ENCODE results near the gene NARS2.
"Not testable (repeated sequence)": the region's sequence is repeated elsewhere in the genome, so short reads cannot be mapped to it uniquely, and the experiment has no call there.

Gene NARS2

GRCh38 chr11:78574386-78575381, at the start of gene NARS2:
Gene NARS2, minus strand, starts transcription at chr11:78574864. Its CDS starts 376 bp downstream, at chr11:78574488.
- peak; percentile 98 for DNase-seq

DNA sequence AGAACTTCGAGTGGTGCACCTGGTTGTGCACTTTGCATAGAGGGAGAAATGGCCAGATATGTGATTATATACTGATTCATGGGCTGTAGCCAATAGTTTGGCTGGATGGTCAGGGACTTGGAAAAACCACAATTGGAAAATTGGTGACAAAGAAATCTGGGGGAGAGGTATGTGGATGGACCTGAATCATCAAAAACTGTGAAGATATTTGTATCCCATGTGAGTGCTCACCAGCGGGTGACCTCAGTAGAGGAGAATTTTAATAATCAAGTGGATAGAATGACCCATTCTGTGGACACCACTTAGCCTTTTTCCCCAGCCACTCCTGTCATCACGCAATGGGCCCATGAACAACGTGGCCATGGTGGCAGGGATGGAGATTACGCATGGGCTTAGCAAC, 48.0 kb upstream of the NARS2 start:
- no peak for DNase-seq

- DNase-seq, result no peak
Measured at GRCh38 chr11:78620159-78620558, 45.5 kb upstream of the NARS2 start.

- DNase-seq, result no peak
Measured at GRCh38 chr11:78615724-78616123, 41.1 kb upstream of the NARS2 start.

DNA sequence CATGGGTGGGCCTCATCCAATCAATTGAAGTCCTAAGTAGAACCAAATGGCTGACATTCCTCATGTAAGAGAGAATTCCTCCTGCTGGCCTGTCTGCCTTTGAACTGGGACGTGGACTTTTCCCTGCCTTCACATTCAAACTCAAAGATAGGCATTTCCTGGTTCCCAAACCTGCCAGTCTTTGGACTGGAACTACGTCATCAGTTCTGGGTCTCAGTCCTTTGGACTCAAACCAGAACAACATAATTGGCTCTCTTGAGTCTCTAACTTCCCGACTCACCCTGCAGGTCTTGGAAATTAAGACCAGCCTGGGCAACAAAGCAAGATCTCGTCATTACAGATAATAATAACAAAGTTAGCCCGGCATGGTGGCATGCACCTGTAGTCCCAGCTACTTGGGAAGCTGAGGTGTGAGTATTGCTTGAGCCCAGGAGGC, 38.7 kb upstream of the NARS2 start:
- DNase-seq, result no peak

DNA sequence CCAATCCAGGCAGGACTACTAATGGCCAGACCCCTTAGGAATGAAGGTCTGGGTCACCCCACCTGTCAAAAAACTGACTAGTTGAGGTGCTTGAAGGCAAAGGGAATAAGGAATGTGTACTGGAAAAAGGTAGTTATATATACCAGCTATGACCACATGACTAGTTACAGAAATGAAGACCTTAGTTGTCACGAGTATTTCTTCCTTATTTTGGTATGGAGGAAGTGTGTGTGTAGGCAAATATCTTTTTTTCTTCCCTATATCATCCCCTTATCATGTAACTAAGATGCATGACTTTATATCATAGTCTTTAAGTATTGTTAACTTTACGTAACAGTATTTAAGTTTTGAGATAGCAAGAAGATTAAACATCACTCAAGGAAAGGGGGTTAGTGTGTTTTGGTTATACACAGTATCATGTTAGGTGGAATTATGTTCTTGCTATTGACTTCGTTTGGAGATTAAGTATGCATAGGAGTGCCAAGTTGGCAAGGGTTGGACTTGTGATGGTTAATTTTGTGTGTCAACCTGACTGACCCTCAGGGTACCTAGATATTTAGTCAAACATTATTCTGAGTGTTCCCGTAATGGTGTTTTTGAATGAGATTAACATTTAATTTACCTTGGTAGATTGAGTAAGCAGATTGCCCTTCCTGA, 38.2 kb upstream of the NARS2 start:
- no peak for DNase-seq

GRCh38 chr11:78609321-78609720, 34.7 kb upstream of the NARS2 start:
- not testable (repeated sequence) for DNase-seq

- no peak for DNase-seq
Measured at GRCh38 chr11:78607696-78608095, 33.0 kb upstream of the NARS2 start.

GRCh38 chr11:78606667-78607066, 32.0 kb upstream of the NARS2 start:
- DNase-seq, result no peak

- DNase-seq, result no peak
Measured at GRCh38 chr11:78605296-78605695, 30.6 kb upstream of the NARS2 start.

GRCh38 chr11:78603792-78604191, 29.1 kb upstream of the NARS2 start:
- DNase-seq, result no peak

GRCh38 chr11:78602771-78603170, 28.1 kb upstream of the NARS2 start:
- not testable (repeated sequence) for DNase-seq

- not testable (repeated sequence) for DNase-seq
Measured at GRCh38 chr11:78601066-78601465, 26.4 kb upstream of the NARS2 start.

DNA sequence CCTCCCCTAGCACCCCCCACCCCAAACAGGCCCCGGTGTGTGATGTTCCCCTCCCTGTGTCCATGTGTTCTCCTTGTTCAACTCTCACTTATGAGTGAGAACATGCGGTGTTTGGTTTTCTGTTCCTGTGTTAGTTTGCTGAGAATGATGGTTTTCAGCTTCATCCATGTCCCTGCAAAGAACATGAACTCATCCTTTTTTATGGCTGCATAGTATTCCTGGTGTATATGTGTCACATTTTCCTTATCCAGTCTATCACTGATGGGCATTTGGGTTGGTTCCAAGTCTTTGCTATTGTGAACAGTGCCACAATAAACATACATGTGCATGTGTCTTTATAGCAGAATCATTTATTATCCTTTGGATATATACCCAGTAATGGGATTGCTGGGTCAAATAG, 22.9 kb upstream of the NARS2 start:
- not testable (repeated sequence) for DNase-seq

DNA sequence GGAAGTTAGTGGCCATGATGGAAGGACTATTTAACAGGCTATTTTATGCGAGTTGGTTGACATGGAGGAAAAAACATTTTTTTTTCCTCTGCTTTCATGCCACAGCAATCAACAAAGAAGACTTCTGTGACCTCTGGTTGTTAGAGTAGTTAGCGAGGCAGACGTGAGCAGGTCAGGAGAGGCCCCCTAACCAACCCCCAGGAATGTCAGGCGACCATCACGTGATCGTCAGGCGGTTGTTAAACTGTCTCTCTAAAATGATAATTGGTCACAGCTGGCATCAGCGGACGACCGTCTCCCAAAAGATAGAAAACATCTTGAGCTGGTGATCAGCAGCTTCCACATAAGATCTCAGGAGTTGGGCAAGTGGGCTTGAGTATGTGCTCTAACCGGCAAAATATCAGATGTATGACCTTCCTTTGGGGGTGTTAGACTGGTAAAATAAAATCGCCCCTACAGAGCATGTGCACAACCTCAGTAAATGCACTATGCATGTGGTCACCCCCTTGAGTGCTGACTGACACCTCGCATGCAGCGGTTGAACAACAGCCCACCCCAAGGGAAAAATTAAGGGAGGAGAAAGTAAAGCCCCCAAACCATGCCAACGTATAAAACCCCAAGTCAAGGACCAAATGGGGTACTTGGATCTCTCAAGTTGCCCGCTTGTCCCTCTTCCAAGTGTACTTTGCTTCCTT, 20.9 kb upstream of the NARS2 start:
- DNase-seq, result no peak

GRCh38 chr11:78594814-78595213, 20.1 kb upstream of the NARS2 start:
- DNase-seq, result no peak

- DNase-seq, result no peak
Measured at GRCh38 chr11:78588517-78588916, 13.9 kb upstream of the NARS2 start.

DNA sequence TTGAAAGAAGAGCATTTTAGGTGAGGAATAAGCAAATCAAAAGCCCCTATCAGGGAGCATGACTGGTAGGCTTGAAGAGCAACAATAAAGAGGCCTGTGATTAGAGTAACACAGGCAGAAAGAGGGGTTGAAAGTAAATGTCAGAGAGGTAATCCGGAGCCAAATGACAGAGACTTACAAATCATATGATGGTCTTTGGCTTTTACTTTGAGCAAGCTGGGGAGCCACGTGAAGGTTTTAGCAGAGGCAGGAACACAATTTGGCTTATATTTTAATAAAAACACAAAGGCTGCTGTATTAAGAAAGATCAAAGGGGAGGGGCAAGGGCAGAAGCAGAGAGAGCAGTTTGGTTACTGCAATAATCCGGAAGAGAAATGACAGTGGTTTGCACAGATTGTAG, 12.8 kb upstream of the NARS2 start:
- no peak for DNase-seq

DNA sequence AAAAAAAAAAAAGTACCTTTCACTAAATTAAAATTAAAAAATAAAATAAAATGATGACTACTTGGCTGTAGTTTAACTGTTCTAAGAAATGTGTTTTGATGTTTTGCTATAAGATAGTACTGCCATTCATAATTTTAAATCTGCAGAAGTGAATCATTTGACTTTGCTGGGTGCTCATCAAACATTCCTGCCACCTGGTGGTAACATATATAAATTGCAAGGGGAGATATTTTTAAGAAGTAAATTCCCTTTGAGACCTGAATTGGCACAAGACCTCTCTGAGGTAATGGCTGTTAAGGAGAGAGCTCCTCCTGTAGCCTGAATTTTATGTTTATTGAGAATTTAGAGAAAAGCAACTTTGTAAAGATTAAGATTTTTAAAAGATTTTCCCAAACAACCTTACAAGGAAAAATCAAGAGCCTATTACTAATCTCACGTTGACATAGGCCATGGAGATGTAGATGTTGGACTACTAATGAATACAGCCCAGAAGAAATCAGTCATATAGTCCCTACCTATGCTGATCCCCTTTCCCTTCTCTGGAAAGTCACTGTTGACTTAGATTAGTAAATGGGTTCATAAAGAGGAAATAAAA, 11.9 kb upstream of the NARS2 start:
- peak; percentile 32 for DNase-seq

DNA sequence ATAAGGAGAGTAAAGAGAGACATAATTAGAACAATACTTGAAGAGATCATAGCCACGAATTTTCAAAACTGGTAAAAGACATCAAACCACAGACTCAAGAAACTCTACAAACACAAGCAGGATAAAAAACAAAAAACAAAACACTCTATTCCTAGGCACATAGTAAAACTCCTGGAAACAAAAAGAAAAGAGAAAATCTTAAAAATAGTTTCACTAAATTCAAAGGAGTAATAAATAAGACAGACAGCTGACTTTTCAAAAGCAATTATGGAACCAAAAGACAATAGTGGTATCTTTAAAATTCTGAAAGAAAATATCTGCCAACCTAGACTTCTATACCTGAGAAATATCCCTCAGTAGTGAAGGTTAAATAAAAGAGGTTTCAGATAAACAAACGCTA, 9.2 kb upstream of the NARS2 start:
- DNase-seq, result no peak

DNA sequence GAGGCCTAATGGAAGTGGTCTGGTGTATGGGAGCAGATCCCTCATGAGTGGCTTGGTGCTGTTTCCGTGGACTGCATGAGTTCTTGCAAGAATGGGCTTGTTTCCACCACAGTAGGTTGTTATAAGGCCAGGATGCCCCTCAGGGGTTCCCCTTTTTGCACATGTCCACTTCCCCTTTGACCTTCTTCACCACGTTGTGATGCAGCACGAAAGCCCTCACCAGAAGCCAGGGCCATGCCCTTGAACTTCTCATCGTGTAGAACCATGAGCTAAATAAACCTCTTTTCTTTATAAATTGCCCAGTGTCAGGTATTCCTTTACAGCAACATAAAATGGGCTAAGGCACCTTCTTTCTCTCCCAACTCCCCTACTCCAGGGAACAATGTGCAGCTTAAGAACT, 2.8 kb upstream of the NARS2 start:
- DNase-seq, result no peak

GRCh38 chr11:78576549-78577097, 2.0 kb upstream of the NARS2 start:
- DNase-seq, result no peak

DNA sequence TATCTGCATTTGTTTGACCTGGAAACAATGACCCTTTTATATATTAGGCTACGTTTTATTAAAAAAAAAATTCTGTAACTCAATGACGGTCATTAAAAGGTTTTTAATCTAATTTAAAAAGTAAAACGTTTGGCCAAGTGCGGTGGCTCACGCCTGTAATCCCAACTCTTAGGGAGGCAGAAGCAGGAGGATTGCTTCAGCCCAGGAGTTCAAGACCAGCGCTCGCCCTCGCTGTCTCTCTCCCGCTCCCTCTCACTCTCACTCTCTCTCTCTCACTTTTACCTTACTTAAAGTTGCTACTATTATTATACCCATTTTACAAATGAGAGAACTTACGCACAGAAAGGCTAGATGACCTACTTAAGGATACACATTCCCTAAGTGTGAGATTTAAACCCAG, 814 bp upstream of the NARS2 start:
- no peak for DNase-seq

Measured in activated CD4-positive, alpha-beta T cell treated with anti-CD3 and anti-CD28 coated beads, Interleukin-2, amount 50 U/mL, for 16 hours (primary cell).